PC-9 (cell line): ENCODE data around the gene GRIP2.

Experiments
- EZH2 ChIP-seq: fragments of 200-600 bp; sonication (generic); IDR thresholded peaks from 2 replicates; pipeline ENCODE4 v1.8.0; 2017; ENCODE audit warnings: antibody characterized with exemption, low read depth
- TF ChIP-seq, protein P1 (sequence below): fragments of 200-600 bp; sonication (generic); conservative IDR thresholded peaks from 2 replicates; pipeline ENCODE4 v1.6.1; 2017; ENCODE audit warnings: mixed run types, antibody characterized with exemption, mild to moderate bottlenecking, moderate library complexity

DNA sequence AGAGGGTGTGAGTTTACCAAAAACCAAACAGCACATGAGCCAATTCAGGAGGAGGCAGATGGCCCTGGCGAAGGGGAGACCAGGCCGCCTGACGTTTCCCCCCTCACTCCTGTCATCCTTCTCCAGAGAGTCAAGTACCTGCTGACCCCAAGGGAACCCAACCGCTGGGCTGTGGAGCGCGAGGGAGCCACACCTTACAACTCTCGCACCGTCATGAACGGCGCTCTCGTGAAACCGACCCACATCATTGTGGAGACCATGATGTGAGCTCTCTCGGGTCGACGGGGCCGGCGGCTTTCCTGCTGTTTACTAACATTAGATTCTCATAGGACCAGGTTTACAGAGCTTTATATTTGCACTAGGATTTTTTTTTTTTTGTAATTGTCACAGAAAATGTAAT, 55.4 kb downstream of the GRIP2 start:
- TF ChIP-seq, protein P1, sequence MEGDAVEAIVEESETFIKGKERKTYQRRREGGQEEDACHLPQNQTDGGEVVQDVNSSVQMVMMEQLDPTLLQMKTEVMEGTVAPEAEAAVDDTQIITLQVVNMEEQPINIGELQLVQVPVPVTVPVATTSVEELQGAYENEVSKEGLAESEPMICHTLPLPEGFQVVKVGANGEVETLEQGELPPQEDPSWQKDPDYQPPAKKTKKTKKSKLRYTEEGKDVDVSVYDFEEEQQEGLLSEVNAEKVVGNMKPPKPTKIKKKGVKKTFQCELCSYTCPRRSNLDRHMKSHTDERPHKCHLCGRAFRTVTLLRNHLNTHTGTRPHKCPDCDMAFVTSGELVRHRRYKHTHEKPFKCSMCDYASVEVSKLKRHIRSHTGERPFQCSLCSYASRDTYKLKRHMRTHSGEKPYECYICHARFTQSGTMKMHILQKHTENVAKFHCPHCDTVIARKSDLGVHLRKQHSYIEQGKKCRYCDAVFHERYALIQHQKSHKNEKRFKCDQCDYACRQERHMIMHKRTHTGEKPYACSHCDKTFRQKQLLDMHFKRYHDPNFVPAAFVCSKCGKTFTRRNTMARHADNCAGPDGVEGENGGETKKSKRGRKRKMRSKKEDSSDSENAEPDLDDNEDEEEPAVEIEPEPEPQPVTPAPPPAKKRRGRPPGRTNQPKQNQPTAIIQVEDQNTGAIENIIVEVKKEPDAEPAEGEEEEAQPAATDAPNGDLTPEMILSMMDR, result no peak
- no peak for TF ChIP-seq EZH2
